GM12878 (cell line): ENCODE data around the gene IFNA1. TPM values are rescaled to one million over a fixed set of nuclear protein-coding genes. Genes with fewer than 3 reads are reported as not detected.
A peak's percentile ranks its signal among the peaks of the same experiment; 100 is the strongest.

Source experiments
- BACH1 ChIP-seq: fragments of 450-650 bp; IDR thresholded peaks from 2 replicates; pipeline ENCODE4 v1.6.1; 2017; ENCODE audit warnings: mild to moderate bottlenecking, borderline replicate concordance
- CREB1 ChIP-seq: IDR thresholded peaks from 2 replicates; pipeline ENCODE4 v1.6.1; 2012; ENCODE audit warnings: low read depth, mild to moderate bottlenecking, inconsistent platforms
- CTCF ChIP-seq, 3 experiments: IDR thresholded peaks in 2 of 3; conservative IDR thresholded peaks in 1 of 3; 2 replicates each; pipeline ENCODE4 v1.5.1; 2011; ENCODE audit warnings: low read depth in 3 of 3, low read length in 3 of 3, mild to moderate bottlenecking in 3 of 3, control low read depth in 2 of 3, moderate library complexity in 2 of 3, inconsistent platforms in 1 of 3, mixed read lengths in 1 of 3; ENCODE audit not compliant: control insufficient read depth in 2 of 3, insufficient read depth in 1 of 3; ENCODE audit errors: extremely low read depth in 1 of 3
- DPF2 ChIP-seq: fragments of 450-650 bp; IDR thresholded peaks from 2 replicates; pipeline ENCODE4 v1.6.1; 2017; ENCODE audit warnings: mild to moderate bottlenecking
- E2F4 ChIP-seq: IDR thresholded peaks from 2 replicates; pipeline ENCODE4 v1.6.1; 2012; ENCODE audit warnings: low read depth, low read length, improper control_type of control experiment
- E2F8 ChIP-seq: fragments of 450-650 bp; IDR thresholded peaks from 2 replicates; pipeline ENCODE4 v1.6.1; 2018; ENCODE audit warnings: mild to moderate bottlenecking, low read depth, moderate library complexity; ENCODE audit not compliant: partially characterized antibody
- FOXM1 ChIP-seq: IDR thresholded peaks from 2 replicates; pipeline ENCODE4 v1.6.1; 2012; ENCODE audit warnings: low read depth, mild to moderate bottlenecking, inconsistent platforms, low read length, moderate library complexity
- GATAD2B ChIP-seq: fragments of 450-650 bp; conservative IDR thresholded peaks from 2 replicates; pipeline ENCODE4 v1.6.1; 2017; ENCODE audit warnings: low read depth, mild to moderate bottlenecking, moderate library complexity
- IRF5 ChIP-seq: fragments of 450-650 bp; IDR thresholded peaks from 2 replicates; pipeline ENCODE4 v1.6.1; 2017; ENCODE audit warnings: borderline replicate concordance
- MAX ChIP-seq: IDR thresholded peaks from 2 replicates; pipeline ENCODE4 v1.6.1; 2012; ENCODE audit warnings: low read depth, low read length, improper control_type of control experiment
- MTA2 ChIP-seq: fragments of 450-650 bp; IDR thresholded peaks from 2 replicates; pipeline ENCODE4 v1.6.1; 2016; ENCODE audit warnings: low read depth, mild to moderate bottlenecking, moderate library complexity
- NFIC ChIP-seq: IDR thresholded peaks from 2 replicates; pipeline ENCODE4 v1.6.1; 2012; ENCODE audit warnings: low read depth, mild to moderate bottlenecking, inconsistent platforms, low read length, moderate library complexity
- NFYA ChIP-seq: IDR thresholded peaks from 2 replicates; pipeline ENCODE4 v1.6.1; 2011; ENCODE audit warnings: low read depth, mild to moderate bottlenecking, low read length, improper control_type of control experiment, borderline replicate concordance
- NKRF ChIP-seq: fragments of 450-650 bp; conservative IDR thresholded peaks from 2 replicates; pipeline ENCODE4 v1.6.1; 2017; ENCODE audit warnings: mild to moderate bottlenecking, moderate library complexity
- SMC3 ChIP-seq: IDR thresholded peaks from 2 replicates; pipeline ENCODE4 v1.6.1; 2011; ENCODE audit warnings: low read length, improper control_type of control experiment, borderline replicate concordance
- USF2 ChIP-seq: IDR thresholded peaks from 2 replicates; pipeline ENCODE4 v1.6.1; 2011; ENCODE audit warnings: low read depth, low read length, improper control_type of control experiment, borderline replicate concordance
- ZNF24 ChIP-seq: fragments of 450-650 bp; IDR thresholded peaks from 2 replicates; pipeline ENCODE4 v1.6.1; 2017; ENCODE audit warnings: antibody characterized with exemption, mild to moderate bottlenecking
- ZNF384 ChIP-seq: IDR thresholded peaks from 2 replicates; pipeline ENCODE4 v1.6.1; 2012; ENCODE audit warnings: low read depth, mild to moderate bottlenecking, low read length, improper control_type of control experiment, borderline replicate concordance
- polyA plus RNA-seq, 11 experiments: library from polyadenylated mRNA; depleted of rRNA in 4 of 11; unstranded in 6 of 11; stranded (reverse) in 5 of 11; fragments of >200 nt; fragmentation: Nextera tagmentation in 4 of 11; fragmentation: Illumina TruSeq in 1 of 11; extraction: Ambion mirVana in 4 of 11; extraction: Trizol in 1 of 11; gene quantifications; 1 replicate in 1 of 11; 2 replicates in 10 of 11; pipeline versions ENCODE4 v1.2.1 to v1.2.3, GENCODE V29; 2011 to 2016; ENCODE audit warnings: inconsistent platforms in 2 of 11, missing spikeins in 2 of 11, low read depth in 1 of 11
- total RNA-seq, 4 experiments: library from RNA; depleted of rRNA in 3 of 4; stranded (reverse); fragments of >200 nt in 3 of 4; fragmentation: Illumina TruSeq in 1 of 4; extraction: Trizol in 1 of 4; gene quantifications; 2 replicates each; pipeline versions ENCODE4 v1.2.1 to v1.2.3, GENCODE V29; 2013 to 2021

Gene IFNA1
- total and polyA plus RNA-seq, 10 of the 15 experiments (the other 5 are each of a cell fraction or from before 2014, with no cell fraction given) = not detected

- TF ChIP-seq NKRF = no peak
- TF ChIP-seq SMC3 = peak; percentile 23; the same call in 1 of the 2 replicates
- no peak for TF ChIP-seq E2F4
- TF ChIP-seq FOXM1 = no peak
- TF ChIP-seq NFYA = no peak
- TF ChIP-seq USF2 = no peak
- no peak for TF ChIP-seq DPF2
- no peak for TF ChIP-seq NFIC
- TF ChIP-seq CREB1 = no peak
- peak; percentile 46 to 51 (median 49); a peak in 5 of 6 replicates for TF ChIP-seq CTCF (IDR thresholded peaks at IDR 0.05 in 2 of 3, conservative IDR thresholded peaks at IDR 0.05 in 1 of 3; ENCODE audit: control insufficient read depth in 2 of 3, extremely low read depth in 1 of 3, insufficient read depth in 1 of 3, low read depth in 3 of 3, low read length in 3 of 3)
- no peak for TF ChIP-seq MAX
- no peak for TF ChIP-seq IRF5
- TF ChIP-seq ZNF24 = no peak
- TF ChIP-seq GATAD2B = no peak
- no peak for TF ChIP-seq MTA2
- TF ChIP-seq E2F8 = no peak
- no peak for TF ChIP-seq ZNF384
- no peak for TF ChIP-seq BACH1
- TF ChIP-seq, all 136 proteins: peak for 3
These were observed 5.8 kb upstream of the IFNA1 start (continued) for GRCh38 chr9:21434202-21435014.
